GM18502 (cell line): ENCODE data around the gene ALDH4A1.
"Not testable (repeated sequence)": the region's sequence is repeated elsewhere in the genome, so short reads cannot be mapped to it uniquely, and the experiment has no call there.

Experiments
- ATAC-seq: cut with Tn5 transposase; IDR thresholded peaks from one replicate; pipeline ENCODE4 v1.9.1; 2021; ENCODE audit warnings: mild to moderate bottlenecking; ENCODE audit not compliant: unreplicated experiment, poor library complexity

ALDH4A1 gene

DNA sequence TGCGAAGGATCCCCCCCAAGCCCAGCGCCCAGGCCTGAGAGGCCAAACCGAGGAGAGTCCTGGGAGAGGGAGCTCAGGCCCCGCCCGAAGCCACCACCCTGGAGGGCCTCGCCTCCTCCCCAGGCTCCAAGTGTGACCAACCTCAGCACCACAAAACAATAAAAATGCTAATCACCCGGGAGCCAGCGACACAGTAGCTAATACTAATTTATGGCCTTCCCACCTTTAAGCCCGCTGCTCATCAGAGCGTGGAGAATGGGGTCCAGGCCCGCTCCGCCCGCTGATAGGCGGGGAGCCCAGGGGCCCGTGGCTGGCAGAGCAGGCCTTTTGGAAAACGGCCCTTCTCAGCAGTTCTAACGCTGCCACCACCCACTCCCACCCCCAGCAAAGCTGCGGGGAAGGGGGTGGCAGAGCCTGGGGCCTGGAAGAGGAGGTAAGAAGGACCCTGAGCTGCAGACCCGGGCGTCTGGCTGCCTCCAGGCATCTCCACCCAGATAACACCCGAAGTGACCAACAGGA lies 22.5 kb downstream of the ALDH4A1 start:
- ATAC-seq, result no peak

DNA sequence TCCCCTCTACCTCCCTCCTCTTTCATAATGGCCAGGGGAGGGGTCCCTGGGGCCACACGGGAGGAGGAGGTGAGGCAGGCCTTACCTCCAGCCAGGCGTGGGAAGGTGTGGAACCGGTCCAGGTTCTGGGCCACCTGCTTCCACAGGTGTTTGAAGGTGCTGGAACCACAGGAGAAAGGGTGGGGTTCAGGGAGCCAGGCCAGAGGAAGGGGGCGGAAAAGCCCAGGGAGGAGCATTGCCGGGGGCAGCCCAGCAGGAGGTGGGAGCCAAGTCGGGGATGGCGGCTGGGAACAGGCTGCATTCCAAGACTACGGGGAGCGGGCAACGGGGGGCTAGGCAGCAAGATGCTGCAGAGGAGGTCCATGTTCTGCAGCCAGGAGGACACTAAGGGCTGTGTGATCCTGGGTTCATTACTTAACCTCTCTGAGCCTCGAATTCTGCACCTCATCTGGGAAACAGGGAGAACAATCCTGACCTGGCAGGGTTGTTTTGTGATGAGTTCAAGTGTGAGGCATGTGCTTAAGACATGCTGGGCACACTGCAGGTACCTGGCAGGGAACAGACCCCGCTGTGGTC lies 23.1 kb downstream of the ALDH4A1 start:
- no peak for ATAC-seq

DNA sequence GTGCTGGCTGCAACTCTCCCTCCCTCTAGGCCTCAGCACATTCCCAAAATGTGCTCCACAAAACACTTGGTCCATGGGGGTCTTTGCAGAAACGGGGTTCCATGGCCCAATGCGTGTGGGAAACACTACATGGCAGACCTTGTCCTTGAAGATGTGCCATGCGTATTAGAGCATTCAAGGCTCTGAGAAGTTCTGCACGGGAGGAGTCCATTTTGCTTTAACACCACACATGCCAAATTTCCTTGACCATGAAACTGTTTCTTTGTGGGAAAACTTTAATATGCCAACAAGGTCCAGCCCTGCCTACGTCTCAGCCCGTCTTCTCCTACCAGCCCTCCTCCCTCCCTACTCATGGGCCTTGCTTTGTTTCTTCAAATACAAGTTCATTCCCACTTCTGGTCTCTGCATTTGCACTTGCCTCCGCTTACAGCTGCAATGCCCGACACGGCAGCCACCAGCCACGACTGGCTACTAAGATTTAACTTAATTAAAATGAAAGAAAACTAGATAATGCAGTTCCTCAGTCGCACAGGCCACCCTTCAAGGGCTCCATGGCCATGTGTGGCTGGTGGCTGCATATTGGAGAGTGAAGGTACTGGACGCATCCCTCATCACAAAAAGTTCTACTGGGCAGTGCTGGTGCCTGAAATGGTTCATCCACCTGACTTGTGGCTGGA lies 23.7 kb downstream of the ALDH4A1 start:
- ATAC-seq, result no peak

DNA sequence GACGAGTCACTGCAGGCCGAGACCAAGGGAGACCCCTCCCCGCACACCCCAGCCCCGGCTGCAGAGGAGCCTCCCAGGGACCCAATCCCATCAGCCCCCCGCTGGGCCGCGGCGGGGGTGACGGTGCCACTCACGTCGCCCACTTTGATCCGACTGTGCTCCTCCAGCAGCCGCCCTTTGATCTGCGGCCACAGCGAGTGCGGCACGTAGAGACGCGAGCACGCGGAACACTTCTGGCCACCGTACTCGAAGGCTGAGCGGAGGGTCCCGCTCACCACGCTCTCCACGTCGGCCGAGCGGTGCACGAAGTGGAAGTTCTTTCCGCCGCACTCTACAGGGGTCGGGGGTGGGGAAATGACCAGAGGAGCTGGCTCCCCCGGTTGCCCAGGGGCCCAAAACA lies 25.1 kb downstream of the ALDH4A1 start:
- ATAC-seq, result no peak

DNA sequence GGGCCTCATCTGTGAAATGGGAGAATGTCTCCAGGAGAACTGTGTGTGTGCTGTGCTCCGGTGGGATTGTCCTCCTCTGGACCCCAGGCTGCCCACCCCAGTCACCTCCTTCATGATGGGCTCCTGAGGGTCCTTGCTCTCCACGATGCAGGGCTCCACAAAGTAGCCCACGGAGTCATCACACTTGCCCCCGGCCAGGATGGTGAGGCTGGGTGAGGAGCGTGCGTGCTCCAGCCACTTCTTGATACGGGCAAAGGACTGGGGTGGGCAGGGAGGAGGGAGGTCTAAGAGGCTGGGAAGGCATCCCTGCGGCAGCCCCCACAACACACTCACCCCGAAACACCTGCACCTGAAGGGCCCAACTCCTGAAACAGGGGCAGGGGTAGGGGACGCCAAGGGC lies 26.1 kb downstream of the ALDH4A1 start:
- ATAC-seq, result no peak

DNA sequence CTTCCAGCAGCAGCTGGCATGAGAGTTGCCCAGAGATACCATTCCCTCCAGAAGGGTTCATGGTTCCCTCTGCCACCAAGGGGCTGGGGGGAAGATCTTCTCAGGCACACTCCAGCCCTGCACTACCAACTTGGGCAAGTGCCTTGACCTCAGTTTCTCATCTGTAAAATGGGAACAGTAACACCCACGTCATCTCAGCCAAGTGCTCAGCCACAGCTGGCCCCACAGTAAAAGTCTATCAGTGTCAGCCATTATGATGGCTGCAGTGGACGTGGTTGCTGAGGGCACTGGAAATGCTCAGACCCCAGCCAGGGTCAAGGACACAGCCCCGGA lies 26.6 kb downstream of the ALDH4A1 start:
- ATAC-seq, result no peak

DNA sequence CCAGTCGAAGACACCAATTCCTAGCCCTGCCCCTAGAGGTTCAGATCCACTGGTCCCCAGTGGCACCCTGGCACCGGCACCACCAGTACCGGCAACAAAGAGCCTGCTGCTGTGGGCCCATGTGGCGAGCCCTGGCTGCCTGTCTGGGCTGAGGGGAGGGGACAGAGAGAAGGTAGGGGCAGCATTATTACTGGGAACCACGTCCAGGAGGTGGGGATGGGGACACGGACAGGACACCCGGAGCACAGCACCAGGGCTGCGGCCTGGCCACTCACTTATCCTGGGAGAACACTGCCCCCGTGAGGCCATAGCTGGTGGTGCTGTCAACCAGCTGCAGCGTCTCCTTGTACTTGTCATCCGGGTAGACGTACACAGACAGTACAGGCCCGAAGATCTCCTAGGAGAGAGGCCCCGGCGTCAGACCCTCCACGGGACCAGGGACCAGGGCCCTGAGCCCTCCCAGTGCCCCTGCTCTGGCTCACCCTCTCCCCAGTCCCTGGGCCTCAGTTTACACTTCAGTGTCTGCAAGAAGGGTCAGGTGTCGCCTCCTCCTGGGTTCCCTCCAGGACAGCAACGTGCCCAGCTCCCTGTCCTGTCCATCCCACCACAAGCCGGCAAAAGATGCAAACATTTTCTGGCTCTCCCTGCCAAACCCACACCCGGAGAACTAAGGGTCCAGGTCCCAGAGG lies 27.1 kb downstream of the ALDH4A1 start:
- ATAC-seq, result no peak

DNA sequence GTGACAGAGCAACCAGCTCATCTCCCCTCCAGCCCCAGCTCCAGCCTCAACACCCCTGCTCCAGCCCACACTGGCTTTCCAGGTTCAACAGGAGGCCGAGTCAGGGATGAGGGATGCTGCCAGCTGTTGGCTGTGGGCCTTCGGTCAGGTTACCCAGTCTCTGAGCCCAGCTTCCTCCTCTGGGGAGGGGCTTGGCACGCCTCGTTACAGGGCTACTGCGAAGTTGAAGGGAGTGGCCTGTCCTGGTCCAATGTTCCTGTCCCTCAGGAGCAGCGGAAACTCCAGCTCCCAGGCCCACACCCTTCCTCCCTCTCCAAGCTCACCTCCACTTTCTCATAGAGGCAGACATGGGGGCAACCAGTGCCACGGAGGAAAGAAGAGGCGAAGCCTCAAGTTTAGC lies 27.8 kb downstream of the ALDH4A1 start:
- no peak for ATAC-seq

DNA sequence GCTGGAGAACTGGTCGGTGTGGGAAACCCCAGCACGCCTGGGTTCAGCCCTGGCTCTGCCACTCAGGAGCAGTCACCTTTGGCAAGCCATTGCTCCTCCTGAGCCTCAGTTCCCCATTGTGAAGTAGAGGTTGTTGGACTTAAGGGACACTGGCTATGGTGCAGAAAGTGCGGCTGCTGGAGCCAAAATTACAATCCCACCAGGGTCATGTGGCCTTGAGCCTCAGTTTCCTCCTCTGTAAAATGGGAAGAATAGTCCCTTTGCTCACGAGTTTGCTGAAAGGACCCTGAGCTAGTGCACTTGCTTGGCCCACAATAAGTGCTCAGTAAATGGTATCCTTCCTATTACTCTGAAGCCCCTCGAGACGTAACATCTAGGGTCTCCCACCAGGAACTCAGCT lies 28.3 kb downstream of the ALDH4A1 start:
- no peak for ATAC-seq

DNA sequence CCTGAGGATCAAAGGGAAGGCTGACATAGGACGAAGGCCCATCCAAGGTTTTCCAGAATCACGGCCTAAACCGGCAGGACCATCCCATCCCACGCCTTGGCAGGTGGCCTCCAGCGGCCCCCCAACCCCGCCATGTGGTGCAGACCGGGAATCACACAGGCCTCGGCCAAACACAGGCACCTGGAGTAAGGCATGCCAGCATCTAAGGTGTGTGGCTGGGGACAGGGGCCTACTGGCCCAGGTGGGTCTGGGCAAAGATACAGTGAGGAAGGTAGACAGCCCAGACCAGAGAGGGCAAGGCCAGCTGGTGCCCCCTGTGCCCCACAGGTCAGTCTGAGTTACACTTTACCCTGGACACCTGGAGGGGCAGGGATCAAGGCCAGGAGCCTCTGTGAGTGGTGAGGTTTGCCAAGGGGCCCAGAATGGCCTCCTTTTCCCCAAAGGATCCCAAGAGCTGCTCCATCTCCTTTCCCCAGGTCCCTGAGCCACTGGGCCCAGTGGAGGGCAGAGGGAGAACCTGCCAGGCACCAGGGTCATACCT lies 30.2 kb downstream of the ALDH4A1 start:
- ATAC-seq, result no peak

DNA sequence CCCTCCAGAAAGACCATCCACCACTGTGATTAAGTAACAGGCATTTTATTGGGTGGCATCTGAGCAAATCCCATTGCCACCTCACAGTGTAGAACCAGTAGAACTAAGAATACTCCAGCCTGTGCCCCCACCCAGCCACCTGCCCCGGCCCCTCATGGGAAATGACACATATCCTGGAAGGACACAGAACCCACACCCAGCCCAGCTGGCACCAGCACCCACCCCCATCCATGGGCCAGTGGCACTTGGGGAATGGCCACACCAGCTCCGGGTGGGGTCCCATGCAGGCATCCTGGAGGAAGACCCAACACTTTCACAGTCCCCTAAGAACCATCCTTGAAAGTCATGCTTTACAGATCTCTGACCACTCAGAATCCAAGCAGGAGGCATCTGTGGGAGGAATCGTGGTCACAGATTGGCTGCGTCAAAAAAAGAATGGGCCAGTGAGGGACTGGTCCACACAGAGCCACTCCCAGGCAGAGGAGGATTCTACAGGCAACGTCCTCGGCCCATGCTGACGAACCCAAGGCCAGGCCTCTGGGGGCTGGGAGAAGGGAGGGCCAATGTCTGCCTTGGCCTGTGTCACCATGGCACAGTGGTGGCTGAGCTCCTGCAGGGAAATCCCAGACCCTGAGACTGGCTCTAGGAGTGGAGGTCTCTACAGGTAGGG lies 30.8 kb downstream of the ALDH4A1 start:
- ATAC-seq, result no peak

DNA sequence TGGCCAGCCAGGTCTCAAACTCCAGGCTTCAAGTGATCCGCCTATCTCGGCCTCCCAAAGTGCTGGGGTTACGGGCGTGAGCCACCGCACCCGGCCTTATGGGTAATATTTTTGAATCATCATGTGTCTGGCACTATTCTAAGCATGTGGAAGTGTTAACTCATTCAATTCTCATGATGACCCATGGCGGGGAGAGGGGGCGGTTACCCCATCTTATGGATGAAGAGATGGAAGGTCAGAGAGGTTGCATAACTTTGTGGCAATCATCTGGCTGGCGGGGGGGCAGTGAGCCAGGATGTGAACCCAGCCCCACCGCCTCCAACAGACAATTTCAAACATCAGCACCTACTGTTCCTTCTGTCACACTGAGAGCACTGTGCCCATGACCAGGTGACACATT lies 31.4 kb downstream of the ALDH4A1 start:
- no peak for ATAC-seq

DNA sequence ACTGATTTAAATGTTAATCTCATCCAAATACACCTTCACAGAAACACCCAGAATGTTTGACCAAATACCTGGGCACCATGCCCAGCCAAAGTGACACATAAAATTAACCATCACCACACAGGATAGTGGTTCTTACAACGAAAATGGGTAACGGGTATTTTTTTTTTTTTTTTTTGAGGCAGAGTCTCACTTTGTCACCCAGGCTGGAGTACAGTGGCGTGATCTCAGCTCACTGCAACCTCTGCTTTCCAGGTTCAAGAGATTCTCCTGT lies 31.8 kb downstream of the ALDH4A1 start:
- not testable (repeated sequence) for ATAC-seq

DNA sequence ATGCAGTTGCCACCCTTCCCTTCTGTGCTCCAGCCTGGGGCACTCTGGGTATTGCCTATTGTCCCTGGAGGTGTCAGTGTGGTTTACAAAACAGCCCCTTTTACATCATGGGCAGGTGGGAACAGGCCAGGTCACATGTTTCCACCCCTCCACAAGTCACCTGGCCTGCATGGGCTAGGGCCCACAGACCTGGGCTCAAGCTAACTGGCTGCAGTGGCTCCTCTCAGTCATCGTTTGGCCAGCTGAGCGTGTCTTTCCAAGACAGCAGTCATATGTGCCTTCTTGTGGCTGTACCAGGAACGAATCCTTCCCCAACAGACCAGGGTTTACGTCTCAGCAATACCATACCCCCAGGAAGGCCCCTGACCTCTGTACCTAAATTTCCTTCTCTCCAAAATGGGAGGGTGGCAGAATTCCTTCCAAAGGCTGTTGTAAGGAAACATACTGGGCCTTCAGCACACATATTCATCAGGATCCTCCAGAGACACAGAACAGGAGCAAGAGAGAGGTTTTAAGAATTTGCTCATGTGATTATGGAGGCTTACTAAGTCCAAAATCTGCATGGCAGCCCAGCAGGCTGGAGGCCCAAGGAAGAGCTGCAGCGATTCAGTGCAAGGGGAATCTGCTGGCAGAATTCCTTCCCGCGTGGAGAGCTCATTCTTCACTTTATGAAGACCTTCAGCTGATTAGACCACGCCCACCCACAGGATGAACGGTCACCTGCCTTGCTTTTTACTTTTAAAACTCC lies 32.3 kb downstream of the ALDH4A1 start:
- ATAC-seq, result no peak

DNA sequence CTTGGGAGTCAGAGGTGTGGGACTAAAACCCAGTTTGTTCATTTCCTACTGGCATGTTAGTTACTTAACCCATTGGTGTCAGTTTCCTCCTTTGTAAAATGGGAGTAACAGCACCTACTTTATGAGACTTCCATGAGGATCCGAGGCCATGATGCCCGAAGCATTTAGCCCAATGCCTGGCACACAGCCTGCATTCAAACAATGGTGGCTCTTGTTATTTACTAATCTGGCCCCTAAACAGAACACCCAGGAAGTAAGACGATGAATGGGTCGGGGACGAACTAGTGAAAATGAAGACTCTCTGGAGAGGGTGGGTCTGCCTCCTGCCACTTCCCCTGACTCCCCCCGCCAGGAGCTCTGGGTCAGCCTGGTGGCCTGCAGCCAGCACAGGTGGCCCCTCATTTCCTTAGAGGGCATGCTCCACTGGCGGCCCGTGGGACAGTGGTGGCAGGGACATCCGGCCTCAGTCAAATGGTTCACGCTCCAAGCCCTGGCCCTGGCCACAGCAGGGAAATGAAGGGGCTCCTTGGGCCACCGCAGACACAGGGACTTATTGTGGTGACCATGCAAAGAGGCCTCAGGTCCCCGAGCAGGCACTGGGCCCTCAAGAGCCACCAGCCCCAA lies 33.4 kb downstream of the ALDH4A1 start:
- ATAC-seq, result no peak

DNA sequence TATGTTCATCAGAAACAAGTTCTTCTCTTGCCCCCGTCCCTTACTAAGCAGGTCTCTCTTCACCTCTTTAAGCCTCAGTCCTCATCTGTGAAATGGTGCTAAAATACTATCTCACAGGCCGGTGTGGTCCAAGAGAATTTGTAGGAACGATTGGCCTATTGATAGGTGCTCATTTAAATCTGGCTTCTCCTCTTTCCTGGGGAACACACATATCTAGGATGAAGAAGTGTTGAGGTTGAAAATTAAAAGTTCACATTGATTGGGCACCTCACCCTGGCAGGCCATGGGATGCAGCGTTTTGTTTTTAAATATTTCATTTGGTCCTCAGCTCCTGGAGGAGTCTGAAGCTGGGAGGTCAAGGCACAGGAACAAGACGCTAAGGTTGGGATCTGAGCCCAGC lies 34.0 kb downstream of the ALDH4A1 start:
- ATAC-seq, result no peak

DNA sequence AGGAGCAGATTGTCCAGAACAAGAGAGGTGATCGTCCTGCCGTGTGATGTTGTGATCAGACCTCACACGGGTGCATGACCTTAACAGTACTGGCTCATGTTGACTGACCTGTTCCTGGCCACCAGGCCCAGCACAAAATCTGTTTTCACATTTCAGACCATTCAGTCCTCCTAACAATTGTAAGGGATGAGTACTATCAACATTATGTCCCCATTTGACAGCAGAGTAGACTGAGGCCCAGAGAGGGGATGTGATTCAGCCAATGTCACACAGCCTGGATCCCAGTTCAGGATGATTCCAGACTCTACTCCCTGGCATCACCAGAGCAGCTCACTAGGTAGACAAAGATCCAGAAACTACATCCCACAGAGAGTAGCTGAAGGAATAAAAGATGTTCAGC lies 35.5 kb downstream of the ALDH4A1 start:
- ATAC-seq, result no peak

DNA sequence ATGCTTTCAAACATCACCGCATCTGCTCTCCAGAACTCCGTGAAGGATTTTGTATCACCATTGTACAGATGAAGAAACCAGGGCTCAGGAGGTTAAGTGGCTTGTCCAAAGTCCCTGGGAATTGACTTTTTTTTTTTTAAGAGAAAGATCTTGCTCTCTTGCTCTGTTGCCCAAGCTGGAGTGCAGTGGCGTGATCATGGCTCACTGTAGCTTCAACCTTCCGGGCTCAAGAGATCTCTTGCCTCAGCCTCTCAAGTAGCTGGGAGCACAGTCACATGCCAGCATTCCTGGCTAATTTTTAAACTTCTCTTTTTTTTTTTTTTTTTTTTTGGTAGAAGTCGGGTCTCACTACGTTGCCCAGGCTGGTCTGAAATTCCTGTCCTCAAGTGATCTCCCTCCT lies 36.0 kb downstream of the ALDH4A1 start:
- ATAC-seq, result no peak

DNA sequence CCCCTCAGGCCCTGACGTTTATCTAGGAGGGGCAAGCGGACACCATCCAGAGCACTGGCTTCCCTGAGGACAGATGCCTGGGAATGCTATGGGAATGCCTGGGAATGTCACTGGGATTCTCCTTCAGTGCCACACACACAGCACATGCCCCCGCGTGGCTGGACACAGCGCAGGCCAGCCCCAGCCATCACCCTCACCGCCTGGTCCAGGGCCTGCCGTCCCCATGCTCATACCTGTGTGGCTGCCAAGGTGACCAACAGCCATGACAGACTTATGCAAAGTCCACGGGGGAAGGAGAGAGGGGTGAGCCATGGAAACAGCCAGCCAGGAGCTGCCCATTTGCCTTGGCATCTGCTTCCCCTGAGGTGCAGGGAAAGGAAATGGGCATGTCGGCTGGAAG lies 37.2 kb downstream of the ALDH4A1 start:
- ATAC-seq, result no peak

DNA sequence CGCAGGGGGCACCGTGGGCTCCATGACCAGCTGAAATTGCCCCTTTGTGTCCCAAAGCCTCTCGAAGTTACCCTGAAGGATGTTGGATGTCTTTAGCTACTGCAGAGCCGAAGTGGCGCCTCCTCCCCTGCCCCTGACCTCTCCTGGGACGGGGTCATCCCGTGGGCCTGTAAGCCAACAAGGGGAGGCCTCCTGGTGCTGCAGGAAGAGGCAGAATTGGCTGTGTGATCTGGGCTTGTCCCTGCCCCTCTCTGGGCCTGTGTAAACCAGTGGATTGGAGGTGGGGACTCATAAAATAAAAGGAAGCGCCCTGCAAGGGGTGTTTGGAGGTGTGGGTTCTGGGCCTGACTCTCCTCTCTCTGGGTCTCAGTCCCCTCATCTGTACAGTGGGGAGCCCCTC lies 40.8 kb downstream of the ALDH4A1 start:
- ATAC-seq, result no peak
